Upper lobe of right lung (tissue), 1 donor: ENCODE data around the gene SS18L1. TPM values are rescaled to one million over a fixed set of nuclear protein-coding genes. Genes with fewer than 3 reads are reported as not detected.

Experiments used
- ATAC-seq: fragments of 200-7000 bp; cut with Tn5 transposase; one replicate; pipeline ENCODE4 v1.9.1; 2020; ENCODE audit warnings: mild to moderate bottlenecking, moderate library complexity
- DNase-seq: peaks from one replicate; pipeline ENCODE4 v3.0.0-alpha.2; 2020
- H3K27ac ChIP-seq: fragments of 200-600 bp; one replicate; pipeline ENCODE4 v1.8.0; 2022
- H3K27me3 ChIP-seq: fragments of 200-600 bp; one replicate; pipeline ENCODE4 v1.8.0; 2022; ENCODE audit warnings: mild to moderate bottlenecking
- H3K36me3 ChIP-seq: fragments of 200-600 bp; one replicate; pipeline ENCODE4 v1.8.0; 2022
- H3K4me1 ChIP-seq: fragments of 200-600 bp; one replicate; pipeline ENCODE4 v1.8.0; 2022
- H3K4me3 ChIP-seq: fragments of 200-600 bp; one replicate; pipeline ENCODE4 v1.8.0; 2022; ENCODE audit warnings: mild to moderate bottlenecking
- H3K9me3 ChIP-seq: fragments of 200-600 bp; one replicate; pipeline ENCODE4 v1.8.0; 2022
- CTCF ChIP-seq: fragments of 200-600 bp; IDR thresholded peaks from one replicate; pipeline ENCODE4 v1.8.0; 2022; ENCODE audit warnings: antibody characterized with exemption
- intact Hi-C: fragments of 100-400 bp; cut with DNase I; formaldehyde crosslinking; loops from one replicate; pipeline ENCODE4 v1.11.0; 2022
- total RNA-seq: library from RNA; stranded (reverse); fragmentation: NEBNext Ultra II Directional; extraction: Animal tissue kit (Norgen Biotek cat#: 25700); gene quantifications from one replicate; pipeline ENCODE4 v1.2.1, GENCODE V29; 2021
- donor health status: DM: no; HTN: yes; CAD: no; lungs with severe emphysema.

SS18L1 gene
- total RNA-seq, 1 donor from 2014 or later = 12.6 TPM

- TF ChIP-seq CTCF = no peak
- Histone ChIP-seq H3K36me3 (no peaks in the 10 kb centered on the region), H3K27me3 (peaks cover 34% of the 10 kb centered on the region), H3K4me1 (no peaks in the 10 kb centered on the region), H3K4me3 (no peak overlapping the region), H3K9me3 (no peaks in the 10 kb centered on the region), H3K27ac (no peak overlapping the region)
- ATAC-seq (no peak), DNase-seq (no peak)
- intact Hi-C loops = no loop called here
These were observed 66.9 kb downstream of the SS18L1 start for GRCh38 chr20:62210496-62210855.

GRCh38 chr20:62211216-62211615 lies 67.6 kb downstream of the SS18L1 start:
- no peaks in the 10 kb centered on the region for H3K36me3 ChIP-seq
- H3K27ac ChIP-seq = no peak overlapping the region
- intact Hi-C loops = no loop called here
- H3K9me3 ChIP-seq = no peaks in the 10 kb centered on the region
- no peaks in the 10 kb centered on the region for H3K4me1 ChIP-seq
- no peak overlapping the region for H3K4me3 ChIP-seq
- TF ChIP-seq CTCF = no peak
- no peak for ATAC-seq
- no peak for DNase-seq
- peaks cover 41% of the 10 kb centered on the region for H3K27me3 ChIP-seq

GRCh38 chr20:62211769-62212288 lies 68.3 kb downstream of the SS18L1 start:
- ATAC-seq = no peak

GRCh38 chr20:62212299-62212698 lies 68.7 kb downstream of the SS18L1 start:
- H3K27me3 ChIP-seq = peaks cover 52% of the 10 kb centered on the region
- H3K27ac ChIP-seq = no peak overlapping the region
- no peak overlapping the region for H3K4me3 ChIP-seq
- H3K36me3 ChIP-seq = no peaks in the 10 kb centered on the region
- no peaks in the 10 kb centered on the region for H3K9me3 ChIP-seq
- H3K4me1 ChIP-seq = no peaks in the 10 kb centered on the region
- DNase-seq (no peak), ATAC-seq (no peak)
- intact Hi-C loops = no loop called here
- no peak for TF ChIP-seq CTCF

More at GRCh38 chr20:62211769-62212288, 68.3 kb downstream of the SS18L1 start:
- Histone ChIP-seq H3K4me3 (no peak overlapping the region), H3K36me3 (no peaks in the 10 kb centered on the region), H3K9me3 (no peaks in the 10 kb centered on the region), H3K27ac (no peak overlapping the region), H3K27me3 (peaks cover 47% of the 10 kb centered on the region), H3K4me1 (no peaks in the 10 kb centered on the region)
- no peak for DNase-seq
- intact Hi-C loops = no loop called here
- TF ChIP-seq CTCF = no peak

GRCh38 chr20:62214067-62214466 lies 70.5 kb downstream of the SS18L1 start:
- no peak for ATAC-seq
- no peak for TF ChIP-seq CTCF
- Histone ChIP-seq H3K4me1 (no peaks in the 10 kb centered on the region), H3K9me3 (no peaks in the 10 kb centered on the region), H3K4me3 (no peak overlapping the region), H3K36me3 (no peaks in the 10 kb centered on the region), H3K27me3 (peaks cover 69% of the 10 kb centered on the region), H3K27ac (no peak overlapping the region)
- intact Hi-C loops = no loop called here
- no peak for DNase-seq
